PC-9 (cell line): ENCODE data around the gene LDAF1. TPM values are rescaled to one million over a fixed set of nuclear protein-coding genes. Genes with fewer than 3 reads are reported as not detected.

Experiments used
- BruUV-seq: library from RNA; stranded (reverse); fragments of 400-500 nt; replicated peaks from 2 replicates; lab custom pipeline; 2021; lab: Mats Ljungman, UMichigan
- CTCF ChIA-PET: fragments of 300-600 bp; sonication (Branson Sonifier 250); formaldehyde crosslinking; loops from one replicate; lab custom pipeline; 2022; ENCODE audit warnings: antibody characterized with exemption; lab: Charles Lee
- POLR2A ChIA-PET: fragments of 300-600 bp; sonication (Branson Sonifier 250); formaldehyde crosslinking; loops from one replicate; lab custom pipeline; 2022; ENCODE audit warnings: antibody characterized with exemption; ENCODE audit not compliant: unreplicated experiment; lab: Charles Lee
- DNase-seq, 2 experiments: peaks; one replicate each; pipeline versions ENCODE4 v3.0.0 to v3.0.0-alpha.2; 2015 to 2022; ENCODE audit warnings: mixed read lengths in 1 of 2
- H2AFZ ChIP-seq: fragments of 200-600 bp; sonication (generic); 2 replicates; pipeline ENCODE4 v1.8.1; 2017; ENCODE audit warnings: antibody characterized with exemption
- H3F3A ChIP-seq: fragments of 200-600 bp; sonication (generic); 2 replicates; pipeline ENCODE4 v1.8.1; 2017; ENCODE audit warnings: antibody characterized with exemption, mild to moderate bottlenecking, low read depth; ENCODE audit not compliant: insufficient read depth
- H3K27ac ChIP-seq: fragments of 200-600 bp; sonication (generic); 2 replicates; pipeline ENCODE4 v1.6.1; 2016; ENCODE audit warnings: mixed run types
- H3K27me3 ChIP-seq: fragments of 200-600 bp; sonication (generic); 2 replicates; pipeline ENCODE4 v1.6.1; 2016; ENCODE audit warnings: low read depth, mixed run types; ENCODE audit not compliant: insufficient read depth
- H3K36me3 ChIP-seq: fragments of 200-600 bp; sonication (generic); 2 replicates; pipeline ENCODE4 v1.6.1; 2016; ENCODE audit warnings: low read depth, mixed run types
- H3K4me1 ChIP-seq: fragments of 200-600 bp; sonication (generic); replicated peaks from 2 replicates; pipeline ENCODE4 v1.6.1; 2016; ENCODE audit warnings: mixed run types; ENCODE audit not compliant: insufficient read depth
- H3K4me2 ChIP-seq: fragments of 200-600 bp; sonication (generic); 2 replicates; pipeline ENCODE4 v1.6.1; 2017; ENCODE audit warnings: mixed run types
- H3K4me3 ChIP-seq: fragments of 200-600 bp; sonication (generic); 2 replicates; pipeline ENCODE4 v1.6.1; 2016; ENCODE audit warnings: mixed run types
- H3K79me2 ChIP-seq: fragments of 200-600 bp; sonication (generic); 2 replicates; pipeline ENCODE4 v1.6.1; 2017; ENCODE audit warnings: low read depth, mixed run types
- H3K9me2 ChIP-seq: fragments of 200-600 bp; sonication (generic); 2 replicates; pipeline ENCODE4 v1.8.1; 2017; ENCODE audit warnings: mild to moderate bottlenecking; ENCODE audit not compliant: insufficient read depth
- H3K9me3 ChIP-seq: fragments of 200-600 bp; sonication (generic); 2 replicates; pipeline ENCODE4 v1.8.1; 2016; ENCODE audit warnings: low read depth; ENCODE audit not compliant: insufficient read depth
- H4K20me1 ChIP-seq: fragments of 200-600 bp; sonication (generic); 2 replicates; pipeline ENCODE4 v1.8.1; 2017; ENCODE audit not compliant: insufficient read depth
- CTCF ChIP-seq: fragments of 200-600 bp; sonication (generic); conservative IDR thresholded peaks from 2 replicates; pipeline ENCODE4 v1.6.1; 2017; ENCODE audit warnings: mixed run types, antibody characterized with exemption, mild to moderate bottlenecking, moderate library complexity
- EZH2 ChIP-seq: fragments of 200-600 bp; sonication (generic); IDR thresholded peaks from 2 replicates; pipeline ENCODE4 v1.8.0; 2017; ENCODE audit warnings: antibody characterized with exemption, low read depth
- intact Hi-C: fragments of 100-400 bp; cut with micrococcal nuclease; formaldehyde crosslinking; loops from one replicate; pipeline ENCODE4 v1.10.0; 2022; ENCODE audit not compliant: unreplicated experiment
- total RNA-seq: library from RNA; stranded (reverse); gene quantifications from 2 replicates; pipeline ENCODE4 v1.2.3, GENCODE V29; 2021

LDAF1 gene
- total RNA-seq, 1 experiment from 2014 or later, result 47.6 TPM

- Histone ChIP-seq H3K9me3 (no peaks in the 10 kb centered on the region), H2AFZ (no peak overlapping the region), H3K4me2 (no peak overlapping the region), H4K20me1 (no peaks in the 10 kb centered on the region), H3K36me3 (no peaks in the 10 kb centered on the region), H3K27ac (no peak overlapping the region), H3K4me3 (no peak overlapping the region), H3F3A (no peaks in the 10 kb centered on the region; the same call in 1 of the 2 replicates), H3K79me2 (no peaks in the 10 kb centered on the region), H3K27me3 (peaks cover 81% of the 10 kb centered on the region), H3K9me2 (no peaks in the 10 kb centered on the region), H3K4me1 (no peaks in the 10 kb centered on the region)
- ChIA-PET CTCF (no interaction called here), POLR2A (no interaction called here)
- intact Hi-C loops, result no loop called here
- TF ChIP-seq CTCF (no peak), EZH2 (no peak)
- no peak for DNase-seq
- BruUV-seq, result no TSS peak
Observed at GRCh38 chr16:21197112-21197511, 38.6 kb downstream of the LDAF1 start.

DNA sequence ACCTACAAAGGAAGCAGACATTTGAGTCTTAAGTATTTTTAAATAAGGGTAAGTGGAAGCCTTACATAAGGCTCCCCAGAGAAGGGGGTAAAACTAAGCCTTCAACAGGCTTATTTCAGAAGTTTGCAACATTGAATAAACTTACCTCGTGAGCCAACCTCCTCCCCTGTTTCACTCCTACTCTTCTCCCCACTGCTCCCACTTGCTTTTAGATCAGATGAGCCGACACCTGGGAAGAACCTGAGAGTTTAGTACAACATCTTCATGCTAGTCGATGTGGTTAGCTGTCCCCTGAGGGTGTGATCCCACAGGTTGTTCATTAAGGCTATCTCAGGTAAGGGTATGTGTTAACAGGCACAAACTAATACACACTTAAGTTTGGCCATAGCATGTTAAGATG lies 39.1 kb downstream of the LDAF1 start:
- no peak overlapping the region for H3K27ac ChIP-seq
- ChIA-PET CTCF (no interaction called here), POLR2A (no interaction called here)
- no peaks in the 10 kb centered on the region for H3K9me2 ChIP-seq
- no peaks in the 10 kb centered on the region for H3K9me3 ChIP-seq
- no peaks in the 10 kb centered on the region for H3K4me1 ChIP-seq
- H3K4me3 ChIP-seq, result no peak overlapping the region
- H3K36me3 ChIP-seq, result no peaks in the 10 kb centered on the region
- no peaks in the 10 kb centered on the region for H4K20me1 ChIP-seq
- no peak for TF ChIP-seq EZH2
- TF ChIP-seq CTCF, result no peak
- intact Hi-C loops, result no loop called here
- H3K79me2 ChIP-seq, result no peaks in the 10 kb centered on the region
- peaks cover 86% of the 10 kb centered on the region for H3K27me3 ChIP-seq
- H3K4me2 ChIP-seq, result no peak overlapping the region
- BruUV-seq, result no TSS peak
- H3F3A ChIP-seq, result no peaks in the 10 kb centered on the region
- DNase-seq, result no peak
- H2AFZ ChIP-seq, result no peak overlapping the region

DNA sequence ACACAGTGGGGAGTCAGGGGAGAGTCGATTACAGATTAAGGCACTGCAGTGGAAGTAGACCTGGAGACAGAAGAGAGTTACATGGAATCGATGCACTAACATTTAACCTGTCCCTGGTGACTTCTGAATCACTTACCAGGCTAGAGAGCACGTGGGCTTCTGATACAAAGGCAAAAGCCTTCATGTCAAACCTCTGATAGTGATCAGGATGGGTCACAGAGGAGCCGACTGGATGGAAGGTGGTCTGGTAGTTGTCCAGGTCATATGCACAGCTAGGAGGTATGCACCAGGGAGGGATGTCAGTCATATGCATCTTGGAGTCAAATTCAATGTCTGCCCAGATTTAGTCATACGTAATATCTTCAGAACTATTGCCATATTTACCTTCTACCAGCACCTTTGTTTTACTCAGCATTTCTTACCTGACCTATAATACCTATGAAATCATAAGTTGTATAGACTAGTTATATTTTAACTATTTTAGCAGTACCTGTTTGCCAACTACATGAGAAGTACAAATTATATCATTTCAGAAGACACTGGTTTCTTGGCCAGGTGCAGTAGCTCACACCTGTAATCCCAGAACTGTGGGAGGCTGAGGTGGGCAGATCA lies 41.2 kb downstream of the LDAF1 start:
- H3K79me2 ChIP-seq, result no peaks in the 10 kb centered on the region
- H3K27me3 ChIP-seq, result peaks cover 73% of the 10 kb centered on the region
- BruUV-seq, result no TSS peak
- no peaks in the 10 kb centered on the region for H3K9me3 ChIP-seq
- H3K9me2 ChIP-seq, result no peaks in the 10 kb centered on the region
- H2AFZ ChIP-seq, result no peak overlapping the region
- no peaks in the 10 kb centered on the region for H3K36me3 ChIP-seq
- no peak overlapping the region for H3K4me2 ChIP-seq
- H3K4me3 ChIP-seq, result no peak overlapping the region
- H3K4me1 ChIP-seq, result no peaks in the 10 kb centered on the region
- H4K20me1 ChIP-seq, result no peaks in the 10 kb centered on the region
- no peak overlapping the region for H3K27ac ChIP-seq
- intact Hi-C loops, result no loop called here
- DNase-seq, result no peak
- TF ChIP-seq CTCF, result no peak
- no peak for TF ChIP-seq EZH2
- no peaks in the 10 kb centered on the region for H3F3A ChIP-seq
- ChIA-PET CTCF (no interaction called here), POLR2A (interaction anchor here (0.6 kb wide), 1 partner anchor 13 kb away, joined by 6 read pairs; no protein-coding TSS in a partner anchor)
